ENCODE measurements around the gene TTC23.

The TTC23 gene

DNA sequence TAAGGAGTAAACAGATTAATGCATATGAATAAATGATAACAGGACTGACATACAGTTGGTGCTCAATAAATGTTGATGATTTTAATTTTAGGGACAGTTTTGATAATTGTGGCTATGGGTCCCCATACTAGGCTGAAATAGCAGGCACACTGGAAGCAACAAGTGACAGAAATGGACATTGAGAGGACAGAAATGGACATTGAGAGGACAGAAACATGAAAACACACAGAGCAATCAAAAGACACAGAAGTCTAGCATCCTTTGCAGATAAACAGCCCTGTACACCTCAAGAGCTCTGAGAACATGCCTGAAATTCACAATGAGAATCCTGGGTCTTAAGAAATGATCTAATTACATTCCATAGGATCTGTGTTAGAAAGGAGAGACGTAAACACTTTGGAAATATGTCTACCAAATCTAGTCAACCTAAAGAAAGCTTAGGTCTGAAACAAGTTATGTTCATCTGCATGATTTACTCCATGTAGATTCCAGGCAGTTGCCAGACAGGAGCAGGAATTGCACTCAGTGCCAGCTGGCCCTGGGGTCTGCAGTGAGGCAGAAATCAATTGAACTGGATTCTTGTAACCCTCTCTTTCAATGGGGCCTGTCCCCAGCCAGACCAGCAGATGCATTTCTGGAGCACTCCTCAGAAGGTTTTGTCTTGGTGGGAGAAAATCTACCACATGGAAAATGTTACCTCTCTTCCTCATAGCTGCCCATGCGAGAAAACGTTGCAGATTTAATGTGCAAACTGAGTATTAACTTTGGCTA lies 84.2 kb downstream of the TTC23 start:
- DNase-seq (ENCODE audit: low spot score) = no peak

DNA sequence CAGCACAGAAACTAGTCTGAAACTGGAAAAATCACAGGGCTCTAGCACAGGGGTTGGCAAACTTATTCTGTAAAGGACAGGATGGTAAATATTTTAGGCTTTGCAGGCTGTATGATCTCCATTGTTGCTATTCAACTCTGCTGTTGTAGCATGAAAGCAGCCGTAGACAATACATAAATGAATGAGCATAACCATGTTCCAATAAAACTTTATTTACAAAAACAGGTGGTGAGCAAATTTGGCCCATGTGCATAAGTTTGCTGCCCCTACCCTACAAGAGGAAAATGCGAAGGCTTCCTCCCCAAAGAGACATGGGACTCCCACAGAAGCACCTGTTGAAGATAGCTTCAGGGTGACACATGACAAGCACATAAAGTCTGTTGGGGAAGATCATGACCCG lies 85.3 kb downstream of the TTC23 start:
- no peak for DNase-seq (ENCODE audit: low spot score)

DNA sequence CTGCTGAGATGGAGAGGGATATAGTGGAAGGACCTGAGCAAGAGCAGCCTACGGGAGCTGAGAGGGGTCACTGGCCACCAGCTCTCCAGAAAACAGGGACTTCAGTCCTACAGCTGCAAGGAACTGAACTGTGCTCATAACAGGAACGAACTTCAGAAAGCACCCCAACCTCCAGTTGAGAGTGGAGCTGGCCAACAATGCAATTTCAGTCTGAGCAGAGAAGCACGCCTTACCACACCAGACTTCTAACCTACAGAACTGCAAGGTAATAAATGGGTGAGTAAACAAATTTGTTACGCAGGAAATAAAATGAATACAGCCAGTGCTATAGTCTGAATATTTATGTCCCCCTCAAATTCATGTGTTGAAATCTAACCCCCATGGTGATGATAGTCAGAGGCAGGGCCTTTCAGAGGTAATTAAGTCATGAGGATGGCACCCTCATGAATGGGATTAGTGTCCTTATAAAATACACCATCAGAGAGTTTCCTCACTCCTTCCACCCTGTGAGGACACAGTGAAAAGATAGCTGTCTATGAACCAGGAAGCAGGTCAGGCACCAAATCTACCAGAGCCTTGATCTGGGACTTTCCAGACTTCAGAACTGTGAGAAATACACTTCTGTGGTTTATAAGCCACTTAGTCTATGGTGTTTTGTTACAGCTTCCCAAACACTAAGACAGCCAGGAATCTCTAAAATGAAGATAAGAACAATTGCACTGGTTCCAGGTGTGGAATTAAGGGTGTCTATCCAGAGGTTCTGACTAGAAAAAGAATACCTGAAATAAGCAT lies 85.9 kb downstream of the TTC23 start:
- no peak for DNase-seq (ENCODE audit: low spot score)

DNA sequence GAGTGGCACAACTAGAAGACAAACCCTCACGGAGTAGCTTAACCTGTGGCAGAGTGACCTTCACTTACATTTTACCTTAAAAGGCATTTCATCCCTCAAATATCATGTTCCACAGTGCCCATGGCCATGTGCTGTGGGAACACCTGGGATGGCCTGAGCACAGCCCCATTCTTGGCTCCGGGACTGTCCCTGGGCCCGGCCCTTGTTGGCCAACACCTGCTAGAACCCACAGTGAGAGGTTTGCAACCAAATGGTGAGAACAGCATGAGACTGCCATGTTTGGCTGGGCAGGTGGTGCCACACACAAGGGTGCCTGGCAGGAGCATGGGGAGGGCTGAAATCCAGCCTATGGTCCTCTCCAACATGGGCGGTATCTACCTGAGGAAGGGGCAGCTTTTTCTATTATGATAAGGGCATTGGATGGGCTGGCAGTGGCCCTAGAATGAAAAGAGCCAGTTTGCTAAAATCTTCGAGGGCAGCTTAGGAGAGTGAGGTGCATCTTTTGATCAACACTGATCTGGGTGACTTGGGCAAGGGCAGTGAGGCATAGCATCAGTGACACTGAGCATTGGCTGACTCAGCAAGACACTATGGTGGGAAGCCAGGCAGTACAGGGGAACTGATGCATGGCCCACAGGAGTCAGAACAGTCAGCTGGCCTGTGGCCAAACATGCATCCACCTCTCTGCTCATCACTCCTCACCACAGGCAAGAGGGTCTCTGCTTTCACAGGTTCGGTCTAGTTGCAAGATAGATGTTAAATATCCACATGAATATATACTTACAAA lies 90.6 kb downstream of the TTC23 start:
- no peak for DNase-seq (ENCODE audit: low spot score)

DNA sequence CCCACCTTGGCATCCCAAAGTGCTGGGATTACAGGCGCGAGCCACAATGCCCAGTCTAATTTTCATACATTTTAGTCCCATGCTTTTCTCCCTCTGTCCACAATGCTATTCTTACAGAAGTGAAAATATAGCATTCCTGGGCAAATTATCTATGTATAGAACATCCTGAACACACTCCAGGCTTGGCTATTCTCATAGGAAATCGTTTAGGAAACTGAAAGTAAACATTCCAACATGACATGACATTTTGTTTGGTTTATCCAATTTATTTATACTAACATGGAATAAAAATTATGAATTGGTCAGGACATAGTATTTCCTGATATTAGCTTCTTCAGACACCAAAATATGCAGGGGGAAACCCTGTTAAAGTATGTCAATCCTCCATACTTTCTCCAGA lies 91.9 kb downstream of the TTC23 start:
- no peak for DNase-seq (ENCODE audit: low spot score)

DNA sequence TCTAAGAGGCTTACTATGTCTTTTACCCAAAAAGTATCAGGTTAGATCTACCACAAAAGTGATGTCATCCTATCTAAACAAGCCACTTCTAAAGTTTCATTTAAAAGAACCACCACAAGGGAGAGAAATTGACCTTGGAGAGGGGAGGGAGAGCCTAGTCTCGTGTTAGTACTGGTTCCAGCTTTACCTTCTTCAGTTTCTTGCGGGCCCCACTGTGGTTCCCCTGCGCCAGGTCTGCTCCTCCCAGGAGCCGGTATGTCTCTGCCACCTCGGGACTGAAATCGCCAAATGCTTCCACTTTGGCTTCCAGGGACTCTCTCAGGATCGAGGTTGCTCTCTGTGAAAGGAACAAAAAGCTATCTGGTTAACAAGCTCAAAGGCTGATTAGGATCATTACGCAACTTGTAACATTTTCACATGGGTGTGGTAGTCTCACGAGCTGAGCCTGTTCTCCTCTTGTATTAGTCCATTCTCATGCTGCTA lies 93.4 kb downstream of the TTC23 start:
- DNase-seq (ENCODE audit: low spot score) = no peak

DNA sequence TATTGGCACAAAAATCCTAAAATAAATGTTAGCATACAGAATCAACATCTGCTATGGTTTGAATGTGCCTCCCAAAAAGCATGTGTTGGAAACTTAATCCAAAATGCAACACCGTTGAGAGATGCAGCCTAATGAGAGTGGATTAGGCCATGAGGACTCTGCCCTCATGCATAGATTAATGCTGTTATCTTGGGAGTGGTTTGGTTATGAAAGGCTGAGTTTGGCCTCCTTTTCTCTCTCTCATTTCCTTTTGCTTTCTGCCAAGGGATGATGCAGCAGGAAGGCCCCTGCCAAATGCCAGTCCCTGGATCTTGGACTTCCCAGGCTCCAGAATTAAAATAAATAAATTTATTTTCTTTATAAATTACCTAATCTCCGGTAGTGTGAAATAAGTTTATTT lies 95.1 kb downstream of the TTC23 start:
- no peak for DNase-seq (ENCODE audit: low spot score)

DNA sequence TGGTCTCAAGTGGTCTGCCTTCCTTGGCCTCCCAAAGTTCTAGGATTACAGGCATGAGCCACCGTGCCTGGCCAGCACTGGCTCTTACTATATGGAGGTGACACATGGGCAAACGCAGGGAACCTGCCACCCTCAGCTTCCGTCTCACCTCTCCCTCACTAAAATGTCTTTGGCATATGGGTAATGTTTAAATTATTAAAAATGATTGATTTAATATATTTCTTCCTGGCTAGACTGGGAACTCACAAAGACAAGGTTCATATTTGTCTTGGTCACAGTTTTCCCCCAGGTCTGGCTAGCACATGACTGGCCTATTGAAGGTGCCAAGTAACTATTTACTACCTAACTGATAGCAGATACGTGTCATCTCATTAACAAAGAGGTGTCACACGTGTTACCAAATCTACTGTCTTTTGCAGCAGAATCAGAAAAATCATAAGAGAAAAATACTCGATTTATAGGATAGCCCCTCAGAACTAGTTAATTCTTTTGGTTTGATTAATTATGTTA lies 96.3 kb downstream of the TTC23 start:
- DNase-seq (ENCODE audit: low spot score) = no peak

DNA sequence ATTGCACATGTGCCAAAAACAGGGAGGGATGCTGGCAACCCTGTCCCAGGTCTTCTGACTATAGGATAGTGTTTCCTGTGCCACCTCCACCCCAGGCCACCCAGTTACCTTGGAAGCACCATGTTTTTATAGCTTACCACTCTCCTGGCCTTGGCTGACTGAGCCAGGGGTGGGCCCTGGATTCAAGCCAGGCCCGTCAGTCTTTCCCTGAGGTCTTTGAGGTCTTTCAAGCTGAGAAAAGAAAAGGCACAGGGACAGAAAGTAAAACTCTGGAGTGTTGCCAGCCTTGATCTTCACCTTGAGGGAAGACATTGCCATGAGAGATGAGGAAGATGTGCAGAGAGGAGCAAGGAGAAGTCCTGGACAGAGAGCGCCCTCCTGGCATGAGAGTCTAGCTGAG lies 98.2 kb downstream of the TTC23 start:
- no peak for DNase-seq (ENCODE audit: low spot score)

DNA sequence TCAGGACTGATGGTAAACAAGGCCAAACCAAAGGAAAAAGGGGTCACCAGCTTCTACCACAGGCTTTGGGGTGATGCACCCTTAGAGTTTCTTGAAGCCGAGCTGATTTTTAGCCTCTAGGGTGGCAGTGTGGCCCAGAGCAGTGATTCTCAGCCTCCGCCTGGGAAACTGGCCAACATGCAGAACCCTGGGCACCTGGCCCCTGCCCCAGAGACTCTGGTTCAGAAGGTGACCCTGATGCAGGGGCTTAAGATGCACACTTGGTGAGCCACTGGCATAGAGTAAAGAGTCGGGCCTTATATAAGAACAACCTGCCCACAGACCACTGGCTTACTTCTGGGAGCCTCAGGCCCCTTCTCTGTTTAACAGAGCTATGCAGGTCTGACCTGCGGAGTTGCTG lies 100.0 kb downstream of the TTC23 start:
- DNase-seq (ENCODE audit: low spot score) = no peak

DNA sequence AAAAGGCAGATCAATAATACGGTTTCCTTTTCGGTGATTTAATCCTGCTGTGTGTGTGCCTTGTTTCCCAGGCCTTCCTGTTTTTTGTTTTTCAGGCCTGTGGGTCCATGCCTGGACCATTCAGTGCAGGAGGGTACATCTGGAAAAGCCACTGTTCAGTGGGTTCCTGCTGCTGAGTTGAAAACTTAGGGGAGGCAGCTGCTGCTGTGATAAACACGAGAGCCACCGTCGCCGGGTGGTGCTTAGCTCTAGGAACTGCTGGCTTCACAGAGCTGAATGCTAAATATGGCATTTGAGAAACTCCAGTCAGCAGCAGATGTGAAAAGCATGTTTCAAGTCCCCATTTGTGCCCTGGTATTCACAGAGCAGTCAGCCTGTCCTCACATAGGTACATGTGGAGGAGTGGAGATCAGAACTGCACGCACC lies 100.5 kb downstream of the TTC23 start:
- no peak for DNase-seq (ENCODE audit: low spot score)

DNA sequence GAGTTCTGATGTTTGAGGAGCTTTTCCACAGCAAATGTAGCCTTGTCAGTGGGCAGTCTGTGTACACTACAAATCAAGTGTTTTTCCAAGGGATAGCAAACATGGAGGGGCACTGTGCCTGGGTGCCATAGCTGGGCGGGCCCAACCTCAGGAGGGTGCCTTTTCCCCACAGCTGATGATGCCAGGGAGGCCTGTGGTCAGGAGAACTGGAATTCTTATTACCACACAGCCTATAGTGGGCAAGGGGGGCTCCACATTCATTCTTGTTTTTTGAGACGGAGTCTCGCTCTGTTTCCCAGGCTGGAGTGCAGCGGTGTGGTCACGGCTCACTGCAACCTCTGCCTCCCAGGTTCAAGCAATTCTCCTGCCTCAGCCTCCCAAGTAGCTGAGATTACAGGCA lies 102.7 kb downstream of the TTC23 start:
- no peak for DNase-seq (ENCODE audit: low spot score)

DNA sequence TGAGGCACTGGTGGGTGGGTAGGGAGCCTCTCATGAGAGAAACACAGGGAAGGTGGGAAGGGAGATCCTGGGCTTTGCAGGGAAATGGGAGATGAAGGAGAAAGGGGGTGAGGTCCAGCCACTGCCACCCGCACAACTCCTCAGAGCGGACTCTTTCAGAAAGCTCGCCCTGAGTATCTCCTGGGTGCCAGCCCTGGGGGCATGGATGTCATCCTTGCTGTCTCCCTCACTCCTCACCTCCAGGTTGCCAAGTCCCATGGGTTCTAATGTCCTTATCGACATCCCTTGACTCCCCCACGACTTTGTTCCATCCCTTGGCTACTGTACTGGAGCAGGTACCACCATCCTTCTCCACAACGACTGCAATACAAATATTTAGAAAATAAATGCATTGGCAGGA lies 103.6 kb downstream of the TTC23 start:
- DNase-seq (ENCODE audit: low spot score) = no peak

DNA sequence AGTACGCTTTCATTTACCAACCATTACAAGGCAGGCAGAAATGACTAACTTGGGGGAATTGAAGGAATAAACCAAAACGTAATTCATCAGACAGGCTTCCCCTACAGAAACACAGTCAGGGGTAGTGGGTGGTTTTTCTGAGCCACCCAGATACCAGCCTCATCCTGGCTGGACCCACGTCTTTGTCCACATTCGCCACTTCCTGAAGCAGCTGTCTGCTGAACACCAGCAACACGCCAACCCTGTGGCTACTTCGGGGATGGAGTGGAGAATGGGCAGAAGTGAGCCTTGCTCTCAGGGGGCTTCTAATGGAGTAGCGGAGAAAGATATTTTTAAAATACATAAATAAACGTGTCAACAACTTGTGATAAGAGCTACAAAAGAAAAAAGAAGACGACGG lies 104.4 kb downstream of the TTC23 start:
- DNase-seq (ENCODE audit: low spot score) = no peak

DNA sequence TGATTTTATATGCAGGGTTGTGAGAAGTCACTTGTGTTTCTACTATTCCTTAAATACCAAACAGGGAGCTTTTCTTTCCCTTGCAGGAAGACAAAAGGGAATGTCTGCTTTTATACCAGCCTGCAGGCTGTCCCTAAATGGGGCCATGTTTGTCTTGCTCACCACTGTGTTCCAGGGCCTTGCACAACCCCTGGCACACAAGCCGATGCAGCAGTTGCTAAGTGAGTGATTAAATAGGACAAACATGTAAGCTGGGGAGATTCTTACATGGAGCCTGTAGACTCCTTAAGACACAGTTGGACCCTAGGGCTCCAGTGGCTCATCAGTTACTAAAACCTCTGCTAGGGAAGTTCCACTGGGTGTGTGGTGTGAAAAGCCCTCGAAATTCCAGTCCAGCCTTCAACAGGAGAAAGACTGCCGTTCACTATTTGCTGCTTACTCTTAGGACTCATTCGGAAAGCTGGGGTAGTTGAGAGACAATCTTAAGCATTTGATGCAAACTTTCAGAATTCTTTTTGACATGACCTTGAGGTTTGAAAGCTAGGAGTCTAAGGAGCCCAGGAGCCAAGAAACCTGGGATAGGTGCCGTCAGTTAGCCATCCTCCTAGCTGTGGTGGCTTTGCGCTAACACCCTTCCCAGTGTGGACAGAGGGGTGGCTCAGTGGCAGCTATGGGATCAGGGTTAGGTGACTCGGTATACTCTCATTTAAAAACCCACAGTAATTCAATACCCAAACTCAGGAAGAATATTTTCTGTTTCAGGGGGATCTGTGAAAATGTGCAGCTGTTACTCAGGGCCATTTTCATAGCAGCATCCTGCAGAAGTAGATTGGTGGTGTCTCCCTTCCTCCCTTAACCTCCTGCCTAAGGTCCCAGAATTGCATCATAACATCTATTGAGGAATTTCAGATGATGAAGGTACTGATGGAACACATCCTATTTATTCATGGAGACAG lies 105.4 kb downstream of the TTC23 start:
- no peak for DNase-seq (ENCODE audit: low spot score)

DNA sequence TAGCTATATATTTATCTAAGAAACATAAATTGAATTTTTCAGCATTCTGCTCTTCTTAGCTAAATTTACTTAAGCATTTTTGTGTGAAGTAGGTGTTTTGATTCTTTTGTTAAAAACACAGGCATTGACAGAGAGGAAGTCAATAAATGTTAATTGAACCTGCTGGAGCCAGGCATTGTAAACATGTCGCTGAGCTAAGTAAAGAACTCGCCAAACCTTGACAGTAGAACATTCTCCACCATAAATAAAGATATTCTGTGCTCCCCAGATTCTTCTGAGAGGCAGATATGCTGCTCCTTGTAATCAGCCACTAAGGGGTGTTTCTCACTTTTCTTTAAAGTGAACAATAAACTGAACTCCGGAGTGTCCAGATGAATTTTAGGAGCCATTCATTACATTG lies 106.1 kb downstream of the TTC23 start:
- DNase-seq (ENCODE audit: low spot score) = no peak

DNA sequence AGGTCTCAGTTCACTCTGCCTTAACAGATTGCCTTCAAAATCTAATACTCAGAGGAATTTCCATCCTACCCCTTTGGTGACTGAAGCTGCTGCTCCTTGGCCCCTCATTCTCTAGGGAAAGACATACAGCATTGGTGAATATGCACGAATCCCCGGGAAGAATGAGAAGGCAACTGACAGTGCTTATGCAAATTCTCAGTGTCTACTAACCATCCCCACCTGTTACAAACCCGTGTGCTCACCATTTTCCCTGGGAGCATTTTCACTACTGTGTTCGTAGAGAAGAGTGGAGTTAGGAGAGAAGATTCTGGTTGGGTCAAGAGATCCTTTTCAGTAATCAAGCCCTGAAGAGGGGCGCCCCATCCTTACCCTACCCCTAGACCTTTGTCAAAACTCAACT lies 106.8 kb downstream of the TTC23 start:
- no peak for DNase-seq (ENCODE audit: low spot score)

DNA sequence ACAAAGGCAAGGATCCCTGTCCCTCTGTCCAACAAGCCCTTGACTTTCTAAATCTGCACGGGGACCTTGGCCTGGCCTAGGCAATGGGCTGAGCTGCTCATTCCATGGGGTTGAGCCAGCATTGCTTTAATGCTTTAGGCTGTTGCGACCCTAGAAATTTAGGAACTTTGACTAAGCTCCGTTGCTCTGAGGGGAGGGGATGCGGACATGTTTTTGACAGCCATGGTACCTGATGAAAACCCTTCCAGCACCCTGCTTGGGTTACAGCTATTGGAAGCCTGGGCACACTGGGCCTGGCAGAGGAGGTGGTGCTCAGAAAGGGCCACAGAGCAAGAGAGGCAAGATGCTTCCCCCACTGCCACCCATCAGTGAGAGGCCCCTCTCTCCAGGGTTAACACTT lies 107.4 kb downstream of the TTC23 start:
- no peak for DNase-seq (ENCODE audit: low spot score)

DNA sequence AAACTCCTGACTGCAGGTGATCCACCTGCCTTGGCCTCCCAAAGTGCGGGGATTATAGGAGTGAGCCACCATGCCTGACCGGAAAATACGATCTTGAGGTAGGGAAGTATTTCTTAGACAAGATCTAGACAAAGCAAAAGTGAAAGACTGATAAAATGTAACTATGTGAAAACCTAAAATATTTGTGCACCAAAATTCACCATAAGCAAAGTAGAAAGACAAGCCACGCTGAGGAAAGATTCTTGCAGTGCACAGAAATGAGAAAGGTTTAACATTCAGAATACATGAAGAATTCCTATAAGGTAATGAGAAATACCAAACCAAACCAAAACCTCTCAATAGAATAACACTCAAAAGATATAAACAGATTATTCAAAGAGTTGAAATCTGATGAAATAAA lies 108.8 kb downstream of the TTC23 start:
- no peak for DNase-seq (ENCODE audit: low spot score)

DNA sequence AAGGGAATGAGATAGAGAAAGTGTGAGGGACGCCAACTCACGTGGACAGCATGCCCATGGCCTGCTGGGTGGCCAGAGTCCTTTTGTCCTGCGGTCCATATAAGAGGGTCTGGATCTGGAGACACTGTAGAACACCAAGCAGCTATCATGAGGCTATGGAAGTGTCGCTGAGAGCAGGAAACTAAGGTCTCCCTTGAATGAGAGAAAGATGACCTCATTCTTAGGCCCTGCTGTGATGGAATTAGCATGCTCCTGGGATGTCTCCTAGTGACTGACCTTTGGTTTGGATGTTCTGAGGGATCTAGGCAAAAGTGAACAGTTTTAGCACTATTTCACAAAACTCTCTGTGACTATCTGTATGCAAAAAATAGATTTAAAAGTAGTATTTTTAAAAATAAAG lies 110.1 kb downstream of the TTC23 start:
- DNase-seq (ENCODE audit: low spot score) = no peak

DNA sequence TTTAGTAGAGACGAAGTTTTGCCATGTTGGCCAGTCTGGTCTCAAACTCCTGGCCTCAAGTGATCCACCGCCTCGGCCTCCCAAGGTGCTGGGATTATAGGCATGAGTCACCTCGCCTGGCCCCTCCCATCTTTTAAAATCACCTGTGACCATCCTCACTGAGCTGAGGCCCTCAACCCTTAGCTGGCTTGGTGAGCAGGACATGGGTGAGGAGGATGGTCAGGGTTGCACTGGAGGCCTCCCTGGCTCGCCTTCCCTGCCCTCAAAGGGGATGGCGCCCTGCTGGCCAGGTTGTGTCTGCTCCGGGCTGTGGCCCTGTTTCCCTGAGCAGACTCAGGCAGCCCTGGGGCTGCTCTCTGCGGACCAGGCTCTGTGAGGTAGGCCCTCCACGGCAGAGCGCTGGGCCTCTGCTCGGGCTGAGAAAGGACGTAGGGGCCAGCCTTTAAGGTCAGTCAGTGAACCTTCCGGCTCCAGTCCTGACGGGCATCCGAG lies 110.8 kb downstream of the TTC23 start:
- DNase-seq (ENCODE audit: low spot score) = no peak

All from SW480 (cell line).